Non-pigmented ciliary epithelial cell (primary cell): ENCODE data around the gene CFTR.

Experiments
- DNase-seq: peaks from one replicate; pipeline ENCODE4 v3.0.0-alpha.2; 2010; ENCODE audit warnings: low read depth

The CFTR gene

GRCh38 chr7:117652943-117653680 lies 173.3 kb downstream of the CFTR start:
- no peak for DNase-seq

GRCh38 chr7:117654780-117655179 lies 175.0 kb downstream of the CFTR start:
- DNase-seq = no peak

- DNase-seq = no peak
Observed at GRCh38 chr7:117656806-117657205, 177.0 kb downstream of the CFTR start.

- DNase-seq = no peak
Observed at GRCh38 chr7:117659531-117660011, 179.7 kb downstream of the CFTR start.

GRCh38 chr7:117661328-117661727 lies 181.5 kb downstream of the CFTR start:
- no peak for DNase-seq

GRCh38 chr7:117664047-117664446 lies 184.2 kb downstream of the CFTR start:
- DNase-seq = no peak

- no peak for DNase-seq
Observed at GRCh38 chr7:117665368-117665767, 185.5 kb downstream of the CFTR start.

- peak; percentile 74 for DNase-seq
Observed at GRCh38 chr7:117666031-117666430, 186.2 kb downstream of the CFTR start.

GRCh38 chr7:117666689-117667088 lies 186.9 kb downstream of the CFTR start:
- DNase-seq = no peak

GRCh38 chr7:117667456-117667855 lies 187.6 kb downstream of the CFTR start:
- DNase-seq = no peak

GRCh38 chr7:117669818-117670217 lies 190.0 kb downstream of the CFTR start:
- no peak for DNase-seq

GRCh38 chr7:117672453-117672852 lies 192.6 kb downstream of the CFTR start:
- DNase-seq = no peak

- no peak for DNase-seq
Observed at GRCh38 chr7:117673367-117673766, 193.5 kb downstream of the CFTR start.

- no peak for DNase-seq
Observed at GRCh38 chr7:117673839-117674238, 194.0 kb downstream of the CFTR start.

- no peak for DNase-seq
Observed at GRCh38 chr7:117674617-117675016, 194.8 kb downstream of the CFTR start.

GRCh38 chr7:117675497-117676435 lies 195.9 kb downstream of the CFTR start:
- no peak for DNase-seq

GRCh38 chr7:117679120-117679519 lies 199.3 kb downstream of the CFTR start:
- no peak for DNase-seq

- no peak for DNase-seq
Observed at GRCh38 chr7:117682681-117683385, 203.0 kb downstream of the CFTR start.

- DNase-seq = no peak
Observed at GRCh38 chr7:117683430-117684175, 203.8 kb downstream of the CFTR start.

- DNase-seq = no peak
Observed at GRCh38 chr7:117685795-117686194, 206.0 kb downstream of the CFTR start.

GRCh38 chr7:117686311-117686935 lies 206.6 kb downstream of the CFTR start:
- no peak for DNase-seq
